GM19438 (cell line): ENCODE results near the gene MYOT.

ENCODE experiments used
- ATAC-seq: cut with Tn5 transposase; IDR thresholded peaks from one replicate; pipeline ENCODE4 v1.9.1; 2021; ENCODE audit warnings: low read depth; ENCODE audit not compliant: unreplicated experiment

The MYOT gene

GRCh38 chr5:137867664-137868063, at the start of gene MYOT:
TSS of gene MYOT (plus strand) at chr5:137867860. CDS start at chr5:137870652, 2,792 bp downstream.
- no peak for ATAC-seq

GRCh38 chr5:137819766-137820165, 47.9 kb upstream of the MYOT start:
- no peak for ATAC-seq

DNA sequence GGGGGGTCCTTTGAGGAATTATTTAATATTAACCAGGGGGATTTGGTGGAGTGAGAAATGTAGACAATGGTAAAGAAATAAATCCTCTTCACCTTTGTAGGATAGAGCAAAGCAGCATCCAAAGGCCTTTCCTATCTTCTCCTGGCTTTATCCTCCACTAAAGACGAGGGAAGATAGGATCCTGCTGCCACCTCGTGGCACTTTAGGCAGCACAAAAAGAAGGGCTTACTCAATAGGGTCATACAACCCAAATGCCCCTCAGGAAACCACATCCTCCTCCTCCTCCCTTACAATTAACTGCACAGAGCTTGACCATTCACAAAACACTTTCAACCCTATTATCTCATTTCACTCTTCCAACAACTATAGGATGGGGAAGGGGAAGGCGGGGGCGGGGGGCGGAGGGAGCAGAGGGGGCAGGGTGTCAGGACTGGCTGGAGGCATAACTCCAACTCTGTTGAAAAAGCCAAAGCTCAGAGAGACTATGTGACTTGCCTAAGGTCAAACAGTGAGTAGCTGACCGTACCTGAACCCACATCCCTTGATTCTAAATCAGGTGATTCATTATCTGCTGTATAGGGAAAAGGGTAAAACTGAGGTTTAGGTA, 45.4 kb upstream of the MYOT start:
- ATAC-seq: no peak

- no peak for ATAC-seq
Measured at GRCh38 chr5:137822984-137823383, 44.7 kb upstream of the MYOT start.

DNA sequence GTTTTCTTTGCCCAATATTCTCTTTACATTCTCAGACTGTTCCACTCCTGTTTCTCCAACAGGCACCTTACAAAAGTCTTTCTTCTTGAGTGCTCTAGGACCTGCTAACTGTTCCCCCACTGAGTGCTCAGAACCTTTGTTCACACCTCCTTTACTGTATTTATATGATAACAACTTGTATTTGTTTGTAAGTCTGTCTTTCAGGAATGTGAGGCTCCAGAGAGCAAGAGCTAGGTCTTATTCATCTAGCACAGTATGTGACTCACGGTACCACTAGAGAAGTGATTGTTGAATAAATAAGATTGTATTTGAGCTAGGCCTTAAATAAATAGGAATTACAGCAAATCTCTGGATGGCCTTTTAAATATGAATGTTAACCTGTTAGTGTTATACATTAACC, 42.5 kb upstream of the MYOT start:
- no peak for ATAC-seq

DNA sequence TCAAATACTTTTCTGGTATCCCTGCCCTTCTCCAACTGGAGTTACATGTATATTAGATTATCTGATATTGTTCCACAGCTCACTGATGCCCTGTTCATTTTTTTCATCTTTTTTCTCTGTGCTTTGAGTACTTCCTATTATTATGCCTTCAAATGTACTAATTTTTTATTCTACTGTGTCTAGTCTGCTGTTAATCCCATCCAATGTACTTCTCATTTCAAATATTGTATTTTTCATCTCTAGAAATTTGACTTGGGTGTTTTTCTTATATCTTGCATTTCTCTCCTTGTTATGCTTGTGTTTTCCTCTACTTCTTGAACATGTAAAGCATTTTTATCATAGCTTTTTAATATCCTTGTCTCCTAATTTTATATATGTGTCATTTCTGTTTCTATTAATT, 41.6 kb upstream of the MYOT start:
- no peak for ATAC-seq

- no peak for ATAC-seq
Measured at GRCh38 chr5:137828180-137828579, 39.5 kb upstream of the MYOT start.

GRCh38 chr5:137828664-137829063, 39.0 kb upstream of the MYOT start:
- ATAC-seq: no peak

DNA sequence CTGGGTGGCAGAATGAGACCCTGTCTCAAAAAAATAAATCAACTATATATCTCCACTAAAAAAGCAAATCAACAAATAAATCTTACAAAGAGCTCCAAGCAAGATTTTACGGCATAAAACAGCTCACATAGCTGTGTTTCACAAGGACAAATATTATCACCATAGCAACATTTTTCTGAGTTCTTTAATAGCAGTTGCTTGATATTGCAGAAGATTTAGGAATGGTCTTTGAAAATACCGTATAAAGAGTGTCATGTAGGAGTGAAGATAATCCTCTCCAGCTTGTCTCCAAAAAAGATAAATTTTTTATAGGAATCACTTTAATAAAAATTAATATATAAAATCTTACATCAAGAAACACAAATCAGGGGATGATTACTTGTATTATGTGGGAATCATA, 36.6 kb upstream of the MYOT start:
- no peak for ATAC-seq

DNA sequence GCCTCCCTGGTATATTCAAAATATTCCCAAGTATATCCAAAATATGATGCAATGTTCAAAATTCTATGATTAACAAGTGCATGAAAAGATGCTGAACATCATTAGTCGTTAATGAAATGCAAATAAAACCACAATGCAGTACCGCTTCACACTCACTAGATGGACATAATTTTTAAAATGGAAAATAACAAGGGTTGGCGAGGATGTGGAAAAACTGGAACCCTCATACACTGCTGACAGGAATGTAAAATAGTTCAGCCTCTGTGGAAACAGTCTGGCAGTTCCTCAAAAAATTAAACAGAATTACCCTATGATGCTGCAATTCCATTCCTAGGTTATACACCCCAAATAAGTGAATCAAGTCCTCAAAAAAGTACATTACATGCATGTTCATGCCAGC, 36.1 kb upstream of the MYOT start:
- no peak for ATAC-seq

- no peak for ATAC-seq
Measured at GRCh38 chr5:137832416-137832815, 35.2 kb upstream of the MYOT start.

DNA sequence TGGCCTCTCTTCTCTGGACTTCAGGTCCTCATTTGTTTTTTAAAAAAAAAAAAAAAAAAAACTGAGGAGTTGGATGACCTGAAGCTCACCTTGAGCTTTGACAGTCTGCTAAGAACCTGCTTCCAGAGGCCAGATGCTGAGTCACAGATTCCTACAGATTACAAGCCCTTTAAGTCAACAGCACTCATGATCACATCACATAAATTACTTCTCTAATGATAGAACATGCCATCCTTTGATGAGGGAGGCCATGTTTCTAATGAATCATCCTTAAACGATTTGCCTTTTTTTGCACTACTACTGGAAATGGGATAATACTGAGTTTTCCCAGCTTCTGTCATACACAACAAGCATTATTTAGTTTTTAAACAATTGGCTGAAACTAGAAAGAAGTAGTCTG, 34.2 kb upstream of the MYOT start:
- ATAC-seq: no peak

DNA sequence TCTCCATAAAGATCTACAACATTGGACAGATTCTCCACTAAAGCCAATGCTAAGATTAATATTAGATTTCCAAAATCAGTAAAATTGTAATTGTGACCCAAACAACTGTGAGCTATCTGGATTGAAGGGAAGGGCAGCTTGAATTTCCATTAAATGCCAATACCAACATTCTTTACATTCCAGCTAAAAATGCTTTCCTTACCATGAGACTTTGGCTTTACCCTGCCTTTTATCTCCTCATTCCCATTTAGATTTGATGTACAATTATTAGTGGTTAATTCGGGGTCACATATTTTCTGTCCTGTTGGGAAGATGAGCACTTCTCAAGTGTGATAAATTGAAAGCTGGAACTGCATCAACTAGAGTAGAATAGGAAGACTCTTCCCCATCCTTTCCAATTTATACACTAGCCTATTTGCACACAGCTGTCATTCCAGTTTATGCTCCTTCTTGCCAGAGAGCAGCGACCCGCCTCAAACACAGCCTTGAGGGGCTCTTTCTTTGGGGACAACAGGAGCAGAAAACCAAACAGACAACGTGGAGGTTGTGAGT, 33.1 kb upstream of the MYOT start:
- ATAC-seq: no peak

DNA sequence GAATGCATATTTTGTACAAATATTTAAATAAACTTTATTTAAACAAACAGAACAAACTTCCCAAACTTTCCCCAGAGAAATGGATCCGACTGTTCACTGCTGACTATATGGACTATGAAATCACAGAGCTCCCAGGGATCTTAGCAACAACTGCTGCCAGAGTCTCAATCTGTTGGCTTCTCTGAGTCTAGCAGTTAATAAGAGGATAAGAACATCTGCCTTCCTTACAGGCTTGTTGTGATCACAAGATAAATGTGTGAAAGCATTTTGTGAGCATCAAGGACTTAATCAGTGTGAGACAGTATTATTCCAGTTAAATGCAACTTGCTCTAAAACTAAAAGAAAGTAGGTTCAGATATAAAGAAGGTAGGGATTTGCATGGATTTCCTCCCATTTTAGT, 31.4 kb upstream of the MYOT start:
- no peak for ATAC-seq

DNA sequence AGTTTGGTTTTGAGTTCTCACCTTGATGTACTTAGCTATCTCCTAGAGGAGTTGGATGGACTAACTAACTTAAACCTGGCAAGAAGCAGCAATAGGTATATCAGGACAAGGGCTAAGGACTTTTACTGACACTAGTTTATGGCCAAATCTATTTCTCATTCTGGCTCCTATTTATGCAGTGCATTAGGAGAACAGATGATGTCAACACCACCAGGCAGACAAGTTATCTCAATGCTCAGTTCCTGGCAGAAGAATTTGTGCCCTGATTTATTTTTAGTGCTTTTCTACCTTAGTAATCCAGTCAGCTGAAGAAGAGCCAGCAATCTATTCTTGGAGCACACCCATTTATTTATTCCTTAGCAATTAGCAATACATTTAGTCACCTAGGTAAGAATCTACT, 30.7 kb upstream of the MYOT start:
- ATAC-seq: no peak

DNA sequence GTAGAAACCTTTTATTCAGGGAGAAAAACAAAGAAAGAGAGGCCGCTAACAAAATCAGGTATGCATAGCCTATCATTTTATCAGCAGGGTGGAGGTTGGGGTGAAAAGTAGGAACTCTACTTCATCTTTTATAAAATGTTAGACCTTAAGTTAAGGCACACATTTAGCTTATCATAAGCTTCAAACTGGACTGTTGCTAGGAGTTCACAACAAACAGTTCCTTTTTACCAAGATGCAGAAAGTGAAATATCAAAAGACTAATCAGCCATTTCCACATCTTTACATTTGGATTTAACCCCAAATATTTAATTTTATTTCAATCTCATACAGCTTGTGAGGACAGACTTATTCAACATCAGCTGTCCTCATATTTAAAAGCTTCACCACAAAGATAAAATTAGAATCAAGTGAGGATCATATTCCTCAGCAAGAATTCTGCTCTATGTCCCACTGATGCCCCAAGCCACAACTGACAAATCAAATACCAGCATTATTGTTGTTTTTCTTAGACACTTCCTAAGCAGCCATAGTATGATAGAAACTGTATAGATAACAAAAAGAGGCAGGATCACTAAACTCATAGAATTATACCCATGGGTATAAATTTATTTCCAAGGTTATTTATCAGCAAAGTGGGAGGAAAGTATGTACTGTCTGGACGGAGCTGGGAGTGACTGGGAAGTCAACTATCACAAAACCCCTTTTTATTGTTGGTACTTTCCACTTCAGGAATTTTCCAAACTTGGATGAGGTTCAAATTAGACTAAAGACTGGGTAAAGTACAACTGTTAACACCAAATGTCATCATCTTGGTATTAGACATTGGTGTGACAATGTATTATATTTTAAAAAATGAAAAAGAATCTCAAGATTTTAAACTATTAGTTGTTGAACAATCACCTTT, 29.9 kb upstream of the MYOT start:
- no peak for ATAC-seq

DNA sequence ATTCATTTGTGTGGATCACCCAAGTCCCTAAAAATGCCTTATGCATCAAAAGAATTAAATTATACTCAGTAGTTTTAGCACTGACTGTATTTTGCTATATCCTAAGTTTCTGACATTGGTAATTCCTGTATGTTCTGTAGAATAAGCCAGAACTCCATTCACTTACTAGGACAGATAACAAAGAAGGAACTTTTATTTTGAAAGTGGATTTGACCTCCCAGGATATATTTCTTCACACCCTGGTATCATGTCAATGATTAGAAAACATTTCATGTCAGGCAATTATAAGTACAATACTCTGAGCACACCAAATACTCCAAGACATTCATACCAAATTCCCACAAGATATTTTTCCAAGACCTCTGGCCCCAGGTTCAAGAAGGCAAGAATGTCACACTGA, 28.7 kb upstream of the MYOT start:
- ATAC-seq: no peak

DNA sequence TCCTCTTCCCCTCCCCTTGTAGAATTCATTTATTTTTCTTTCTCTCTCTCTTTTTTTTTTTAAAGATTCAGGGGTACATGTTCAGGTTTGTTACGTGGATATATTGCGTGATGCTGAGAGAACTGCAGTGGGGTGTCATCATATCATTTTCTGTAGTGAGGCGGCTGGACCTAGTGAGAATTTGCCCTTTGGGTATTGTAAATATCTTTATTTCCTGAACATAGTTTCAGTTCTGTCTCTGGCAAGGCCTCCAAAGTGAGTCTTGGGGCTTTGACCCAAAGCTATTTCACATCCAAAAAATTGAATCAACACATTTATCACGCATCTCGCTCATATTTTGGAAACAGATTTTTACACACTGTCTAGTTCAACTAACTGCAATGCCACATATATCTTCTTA, 25.4 kb upstream of the MYOT start:
- no peak for ATAC-seq

DNA sequence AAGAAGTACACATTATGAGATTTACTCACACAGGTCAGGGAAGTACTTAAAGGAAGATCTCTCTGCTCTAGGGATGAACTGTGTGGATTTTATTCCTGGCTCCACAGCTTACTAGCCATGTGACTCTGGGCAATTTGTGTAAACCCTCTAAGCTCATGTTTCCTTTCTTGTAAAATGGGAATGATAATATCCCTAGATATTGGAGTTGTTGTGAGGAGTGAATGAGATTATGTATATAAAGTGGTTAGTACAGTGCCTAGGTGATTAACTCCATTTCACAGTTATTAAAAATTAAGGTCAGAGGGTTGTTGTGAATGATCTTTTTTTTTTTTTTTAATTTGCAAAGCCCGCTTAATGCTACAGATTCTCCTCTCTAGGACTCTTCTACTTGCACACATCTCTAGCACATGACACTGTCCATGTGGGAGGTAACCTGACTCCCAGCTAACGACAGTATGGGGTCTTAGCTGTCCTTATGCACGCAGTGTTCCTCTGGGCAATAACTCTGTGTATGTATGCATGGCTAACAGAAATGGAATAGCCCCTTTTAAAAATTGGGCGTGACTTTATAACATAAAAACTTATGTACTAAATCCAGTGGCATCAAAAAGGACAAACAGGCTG, 23.9 kb upstream of the MYOT start:
- ATAC-seq: no peak

DNA sequence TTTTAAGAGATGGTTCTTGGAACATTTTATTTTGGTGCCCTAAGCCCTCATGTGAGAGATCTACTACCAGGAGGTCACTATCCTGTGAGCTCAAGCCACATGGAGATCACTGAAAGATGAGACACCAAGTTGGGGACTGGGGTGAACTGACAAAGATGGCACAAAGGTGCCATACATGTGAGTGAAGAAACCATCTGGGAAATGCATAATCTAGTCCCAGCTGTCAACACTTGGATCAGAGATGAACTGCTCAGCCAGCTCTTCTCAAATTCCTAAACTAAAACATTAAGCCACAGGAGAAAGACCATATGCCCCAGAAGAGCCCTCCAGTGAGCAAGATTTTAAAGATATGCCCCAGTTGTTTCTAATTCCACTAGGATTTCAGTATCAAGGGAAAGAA, 22.2 kb upstream of the MYOT start:
- ATAC-seq: no peak

DNA sequence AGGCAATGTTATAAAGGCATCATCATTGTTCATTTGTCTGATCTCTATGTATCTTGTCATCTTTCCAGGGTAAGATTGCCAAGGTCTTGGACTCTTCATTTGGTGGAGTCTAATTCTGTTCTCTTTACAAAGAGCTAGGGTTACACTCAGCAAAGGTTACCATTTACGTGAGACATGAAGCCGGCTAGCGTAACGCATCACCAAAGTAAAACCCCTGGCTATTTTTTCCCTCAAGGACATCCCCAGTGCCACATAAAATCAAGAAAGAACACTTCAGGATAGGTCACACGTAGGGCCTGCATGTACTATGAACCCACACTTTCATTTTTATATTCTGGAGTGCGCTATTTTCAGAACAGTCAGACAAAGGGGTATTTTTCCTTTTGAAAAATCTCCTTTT, 20.0 kb upstream of the MYOT start:
- no peak for ATAC-seq
